PC-3 (cell line): Measurements from ENCODE around the gene CASP2. TPM values are rescaled to one million over a fixed set of nuclear protein-coding genes. Genes with fewer than 3 reads are reported as not detected.

Experiments used
- ATAC-seq: fragments of 200-7000 bp; cut with Tn5 transposase; 2 replicates; pipeline ENCODE4 v1.9.1; 2020; ENCODE audit warnings: mild to moderate bottlenecking, moderate library complexity
- BruUV-seq: library from RNA; stranded (reverse); fragments of 400-500 nt; replicated peaks from 2 replicates; lab custom pipeline; 2021; lab: Mats Ljungman, UMichigan
- CTCF ChIA-PET: fragments of 300-600 bp; sonication (Branson Sonifier 250); formaldehyde crosslinking; loops from one replicate; lab custom pipeline; 2022; ENCODE audit warnings: antibody characterized with exemption; lab: Charles Lee
- POLR2A ChIA-PET: fragments of 300-600 bp; sonication (Branson Sonifier 250); formaldehyde crosslinking; loops from one replicate; lab custom pipeline; 2022; ENCODE audit warnings: antibody characterized with exemption; ENCODE audit not compliant: unreplicated experiment; lab: Charles Lee
- DNase-seq: peaks from one replicate; pipeline ENCODE4 v3.0.0-alpha.2; 2015
- H2AFZ ChIP-seq: fragments of 300-600 bp; sonication (generic); 2 replicates; pipeline ENCODE4 v1.6.0; 2016; ENCODE audit warnings: antibody characterized with exemption, low read length
- H3F3A ChIP-seq: fragments of 300-600 bp; sonication (generic); one replicate; pipeline ENCODE4 v1.6.0; 2017; ENCODE audit warnings: antibody characterized with exemption, low read length, control low read depth, mild to moderate bottlenecking; ENCODE audit not compliant: unreplicated experiment
- H3K27ac ChIP-seq: fragments of 300-600 bp; sonication (generic); 2 replicates; pipeline ENCODE4 v1.5.1; 2016; ENCODE audit warnings: mild to moderate bottlenecking, low read length
- H3K27me3 ChIP-seq: fragments of 300-600 bp; sonication (generic); 2 replicates; pipeline ENCODE4 v1.6.1; 2016; ENCODE audit warnings: low read length, mixed read lengths
- H3K36me3 ChIP-seq: fragments of 300-600 bp; sonication (generic); 2 replicates; pipeline ENCODE4 v1.6.1; 2016; ENCODE audit warnings: low read depth, mixed run types, low read length, mixed read lengths
- H3K4me1 ChIP-seq: fragments of 300-600 bp; sonication (generic); 2 replicates; pipeline ENCODE4 v1.5.1; 2016; ENCODE audit warnings: low read length; ENCODE audit not compliant: insufficient read depth
- H3K4me2 ChIP-seq: fragments of 300-600 bp; sonication (generic); 2 replicates; pipeline ENCODE4 v1.6.0; 2016; ENCODE audit warnings: low read length
- H3K4me3 ChIP-seq: fragments of 300-600 bp; sonication (generic); 2 replicates; pipeline ENCODE4 v1.5.1; 2016; ENCODE audit warnings: mild to moderate bottlenecking, low read length, mixed read lengths
- H3K79me2 ChIP-seq: fragments of 300-600 bp; sonication (generic); 2 replicates; pipeline ENCODE4 v1.6.1; 2017; ENCODE audit warnings: low read length, mixed read lengths
- H3K9ac ChIP-seq: fragments of 300-600 bp; sonication (generic); 2 replicates; pipeline ENCODE4 v1.6.0; 2016; ENCODE audit warnings: mild to moderate bottlenecking, low read length
- H3K9me2 ChIP-seq: fragments of 300-600 bp; sonication (generic); replicated peaks from 2 replicates; pipeline ENCODE4 v1.6.1; 2016; ENCODE audit warnings: mixed run types, low read length, mixed read lengths
- H3K9me3 ChIP-seq: fragments of 300-600 bp; sonication (generic); 2 replicates; pipeline ENCODE4 v1.6.1; 2016; ENCODE audit warnings: low read length, mixed read lengths
- H4K20me1 ChIP-seq: fragments of 300-600 bp; sonication (generic); 2 replicates; pipeline ENCODE4 v1.6.1; 2016; ENCODE audit warnings: low read length, mixed read lengths
- CTCF ChIP-seq: fragments of 300-600 bp; sonication (generic); conservative IDR thresholded peaks from 2 replicates; pipeline ENCODE4 v1.5.1; 2017; ENCODE audit warnings: antibody characterized with exemption, low read depth, mild to moderate bottlenecking, low read length
- EZH2 ChIP-seq: fragments of 300-600 bp; sonication (generic); IDR thresholded peaks from one replicate; pipeline ENCODE4 v1.6.1; 2017; ENCODE audit warnings: antibody characterized with exemption, mild to moderate bottlenecking, low read length; ENCODE audit not compliant: unreplicated experiment
- EZH2phosphoT487 ChIP-seq: fragments of 300-600 bp; sonication (generic); IDR thresholded peaks from 2 replicates; pipeline ENCODE4 v1.6.1; 2018; ENCODE audit warnings: mild to moderate bottlenecking, antibody characterized with exemption, low read length, borderline replicate concordance
- intact Hi-C: fragments of 100-400 bp; cut with micrococcal nuclease; formaldehyde crosslinking; loops from 2 replicates; pipeline ENCODE4 v1.9.0; 2023
- total RNA-seq: library from RNA; depleted of rRNA; stranded (reverse); fragments of >200 nt; gene quantifications from 2 replicates; pipeline ENCODE4 v1.2.3, GENCODE V29; 2014

Gene CASP2
- total RNA-seq, 1 experiment from 2014 or later = 26.4 TPM

- ATAC-seq (peak; percentile 87), DNase-seq (peak; percentile 88)
- Histone ChIP-seq H3K4me3 (peak overlapping the region; percentile 19; the same call in 1 of the 2 replicates), H3K9ac (peak overlapping the region; percentile 28), H2AFZ (no peak overlapping the region), H3K4me2 (peak overlapping the region; percentile 58), H3F3A (peaks cover 8% of the 10 kb centered on the region), H4K20me1 (peaks cover 12% of the 10 kb centered on the region), H3K36me3 (peaks cover 84% of the 10 kb centered on the region), H3K79me2 (peaks cover 27% of the 10 kb centered on the region), H3K9me3 (no peaks in the 10 kb centered on the region), H3K4me1 (peaks cover 47% of the 10 kb centered on the region), H3K9me2 (no peaks in the 10 kb centered on the region), H3K27me3 (no peaks in the 10 kb centered on the region), H3K27ac (peak overlapping the region; percentile 77)
- ChIA-PET POLR2A (interaction anchor here (0.5 to 0.8 kb wide), 7 partner anchors 11 to 143 kb away, joined by 3 to 7 read pairs (median 5); partner anchors contain the start of gene FAM131B), CTCF (interaction anchor here (0.5 to 1.3 kb wide), 5 partner anchors 38 to 171 kb away, joined by 3 to 15 read pairs (median 4); partner anchors contain the start of gene GSTK1)
- BruUV-seq = TSS peak; percentile 1
- intact Hi-C loops = loop anchor here (1.0 kb wide), 4 partner anchors 13 to 61 kb away; partner anchors contain the start of gene CASP2
- TF ChIP-seq CTCF (no peak), EZH2phosphoT487 (no peak), EZH2 (no peak)
Observed at GRCh38 chr7:143300959-143301935, 13.1 kb downstream of the CASP2 start.

GRCh38 chr7:143303733-143304132 lies 15.6 kb downstream of the CASP2 start:
- POLR2A ChIA-PET = no interaction called here
- TF ChIP-seq CTCF (no peak), EZH2phosphoT487 (no peak), EZH2 (no peak)
- BruUV-seq = no TSS peak
- no peak overlapping the region for H3K27ac ChIP-seq
- no peak overlapping the region for H3K4me3 ChIP-seq
- peaks cover 5% of the 10 kb centered on the region for H4K20me1 ChIP-seq
- H3K4me2 ChIP-seq = no peak overlapping the region
- H2AFZ ChIP-seq = no peak overlapping the region
- no peak overlapping the region for H3K9ac ChIP-seq
- intact Hi-C loops = no loop called here
- no peaks in the 10 kb centered on the region for H3K27me3 ChIP-seq
- peaks cover 8% of the 10 kb centered on the region for H3F3A ChIP-seq
- peaks cover 83% of the 10 kb centered on the region for H3K36me3 ChIP-seq
- H3K4me1 ChIP-seq = peaks cover 36% of the 10 kb centered on the region
- DNase-seq (no peak), ATAC-seq (no peak)
- H3K9me2 ChIP-seq = no peaks in the 10 kb centered on the region
- CTCF ChIA-PET = no interaction called here
- H3K9me3 ChIP-seq = no peaks in the 10 kb centered on the region
- H3K79me2 ChIP-seq = peaks cover 7% of the 10 kb centered on the region; the same call in 1 of the 2 replicates
